Measurements from ENCODE around the gene MAP7. TPM values are rescaled to one million over a fixed set of nuclear protein-coding genes. Genes with fewer than 3 reads are reported as not detected.
"Not testable (repeated sequence)": the region's sequence is repeated elsewhere in the genome, so short reads cannot be mapped to it uniquely, and the experiment has no call there.

The MAP7 gene
- 3.9 TPM for total RNA-seq
- long read RNA-seq, full-length matches to known transcripts, result 2 of 7 reads
- long read RNA-seq, partial matches to known transcripts, result 4 of 7 reads
- long read RNA-seq, other reads (novel, unspliced or antisense), result 1 of 7 reads

DNA sequence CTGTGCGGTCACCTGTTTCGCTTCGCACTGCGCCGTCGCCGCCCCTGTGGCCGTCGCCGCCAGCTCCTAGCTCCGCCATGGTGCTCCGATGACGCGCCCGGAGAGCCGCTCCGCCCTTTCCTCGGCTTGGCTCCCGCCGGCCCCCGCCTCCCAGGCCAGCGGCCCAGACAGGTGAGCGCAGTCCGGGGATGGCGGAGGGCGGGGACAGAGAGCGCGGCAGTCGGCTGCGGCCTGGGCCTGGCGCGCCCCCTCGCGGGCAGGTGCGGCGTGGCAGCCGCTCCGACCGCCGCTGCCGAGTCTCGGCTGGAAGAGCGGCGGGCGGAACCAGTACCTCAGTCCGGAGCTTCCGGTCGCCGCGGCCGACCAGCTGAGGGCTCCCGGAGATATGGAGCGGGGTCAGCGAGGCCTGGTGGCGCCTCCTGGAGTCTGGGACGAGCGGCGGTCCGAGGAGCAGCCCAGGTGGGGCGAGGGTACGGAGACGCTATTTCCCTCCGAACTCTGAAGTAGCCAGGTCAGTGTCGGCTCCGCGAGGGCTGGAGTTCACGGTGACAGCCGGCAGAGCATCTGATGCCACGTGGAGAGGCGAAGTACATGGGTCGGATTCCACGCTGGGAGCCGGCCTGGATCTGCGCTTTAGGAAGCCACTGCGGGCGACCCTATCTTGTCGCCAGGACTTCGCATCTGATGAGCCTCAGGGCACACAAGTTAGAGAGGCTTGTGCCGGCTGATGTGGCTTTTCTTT, at the start of gene MAP7:
MAP7 (minus strand) TSS at position 93 of the 742 bp plus-strand sequence; CDS start at position 79, 14 bp downstream.
- ATAC-seq (peak; percentile 91), DNase-seq (peak; percentile 73)
- intact Hi-C loops (cut with micrococcal nuclease), result no loop called here

GRCh38 chr6:136599329-136600011, 49.2 kb upstream of the MAP7 start:
- intact Hi-C loops (cut with micrococcal nuclease), result no loop called here
- no peak for DNase-seq
- ATAC-seq, result peak; percentile 81

- intact Hi-C loops (cut with micrococcal nuclease), result no loop called here
- no peak for DNase-seq
- ATAC-seq, result no peak
Measured at GRCh38 chr6:136598048-136598447, 47.8 kb upstream of the MAP7 start.

DNA sequence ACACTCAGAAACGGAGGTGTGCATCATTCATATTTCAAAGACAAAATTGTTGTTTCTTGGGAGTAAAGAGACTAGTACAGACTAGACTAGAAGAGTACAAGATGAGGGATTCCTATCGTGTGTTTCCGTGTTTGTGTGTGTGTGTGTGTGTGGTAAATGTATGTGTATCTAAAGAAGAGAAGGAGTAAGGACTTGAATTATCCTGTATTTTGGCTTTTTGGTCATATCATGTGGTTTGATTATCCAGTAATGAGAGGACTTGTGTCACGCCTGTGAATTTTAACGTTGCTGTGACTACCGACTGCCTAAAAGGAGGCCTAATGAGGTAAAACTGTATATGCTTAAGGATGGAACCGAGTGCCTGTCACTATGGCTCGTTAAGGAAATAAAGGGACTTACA, 44.4 kb upstream of the MAP7 start:
- no peak for ATAC-seq
- DNase-seq, result no peak
- intact Hi-C loops (cut with micrococcal nuclease), result no loop called here

- no peak for DNase-seq
- intact Hi-C loops (cut with micrococcal nuclease), result no loop called here
- ATAC-seq, result peak; percentile 40
Measured at GRCh38 chr6:136593748-136594490, 43.7 kb upstream of the MAP7 start.

- no peak for ATAC-seq
- intact Hi-C loops (cut with micrococcal nuclease), result no loop called here
- DNase-seq, result no peak
Measured at GRCh38 chr6:136592930-136593673, 42.9 kb upstream of the MAP7 start.

GRCh38 chr6:136591617-136592016, 41.4 kb upstream of the MAP7 start:
- no peak for ATAC-seq
- intact Hi-C loops (cut with micrococcal nuclease), result no loop called here
- DNase-seq, result no peak

- DNase-seq; ATAC-seq; intact Hi-C loops (cut with micrococcal nuclease): not testable (repeated sequence)
Measured at GRCh38 chr6:136590846-136591245, 40.6 kb upstream of the MAP7 start.

GRCh38 chr6:136587527-136587926, 37.3 kb upstream of the MAP7 start:
- intact Hi-C loops (cut with micrococcal nuclease), result no loop called here

DNA sequence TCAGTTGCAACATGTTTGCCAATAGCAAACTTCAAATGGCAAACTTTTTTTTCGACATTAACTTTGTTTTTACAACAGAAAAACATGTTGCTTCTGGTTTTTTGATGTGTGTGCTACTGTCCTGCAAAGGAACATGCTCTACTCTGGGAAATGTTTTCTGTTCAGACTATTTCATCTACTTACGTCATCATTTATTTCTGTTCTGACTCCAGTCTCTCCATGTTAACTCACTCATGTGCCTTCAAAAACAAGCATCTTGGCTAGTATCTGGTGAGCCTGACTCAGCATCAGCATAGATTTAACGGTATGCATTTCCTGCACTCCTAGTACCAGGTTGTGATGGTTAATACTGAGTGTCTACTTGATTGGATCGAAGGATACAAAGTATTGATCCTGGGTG, 36.1 kb upstream of the MAP7 start:
- ATAC-seq, result peak; percentile 86
- intact Hi-C loops (cut with micrococcal nuclease), result no loop called here
- no peak for DNase-seq

More at GRCh38 chr6:136587527-136587926, 37.3 kb upstream of the MAP7 start:
- DNase-seq, result no peak
- no peak for ATAC-seq

DNA sequence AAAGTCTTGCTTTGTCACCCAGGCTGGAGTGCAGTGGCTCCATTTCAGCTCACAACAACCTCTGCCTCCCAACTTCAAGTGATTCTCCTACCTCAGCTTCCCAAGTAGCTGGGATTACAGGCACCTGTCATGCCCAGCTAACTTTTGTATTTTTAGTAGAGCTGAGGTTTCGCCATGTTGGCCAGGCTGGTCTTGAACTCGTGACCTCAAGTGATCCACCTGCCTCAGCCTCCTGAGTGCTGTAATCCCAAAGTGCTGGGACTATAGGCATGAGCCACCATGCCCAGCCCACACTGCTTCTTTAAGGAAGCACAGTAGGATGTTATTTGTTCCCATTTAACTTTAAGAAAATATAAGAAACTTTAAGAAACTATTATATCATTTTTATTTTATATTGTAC, 35.3 kb upstream of the MAP7 start:
- ATAC-seq; DNase-seq; intact Hi-C loops (cut with micrococcal nuclease): not testable (repeated sequence)

DNA sequence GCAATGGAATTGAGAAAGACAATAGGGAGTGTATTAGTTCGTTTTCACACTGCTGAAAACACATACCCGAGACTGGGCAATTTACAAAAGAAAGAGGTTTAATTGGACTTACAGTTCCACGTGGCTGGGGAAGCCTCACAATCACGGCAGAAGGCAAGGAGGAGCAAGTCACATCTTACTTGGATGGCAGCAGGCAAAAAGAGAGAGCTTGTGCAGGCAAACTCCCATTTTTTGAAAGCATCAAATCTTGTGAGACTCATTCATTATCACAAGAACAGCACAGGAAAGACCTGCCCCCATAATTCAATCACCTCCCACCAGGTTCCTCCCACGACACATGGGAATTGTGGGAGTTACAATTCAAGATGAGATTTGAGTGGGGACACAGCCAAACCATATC, 34.1 kb upstream of the MAP7 start:
- DNase-seq; intact Hi-C loops (cut with micrococcal nuclease); ATAC-seq: not testable (repeated sequence)

DNA sequence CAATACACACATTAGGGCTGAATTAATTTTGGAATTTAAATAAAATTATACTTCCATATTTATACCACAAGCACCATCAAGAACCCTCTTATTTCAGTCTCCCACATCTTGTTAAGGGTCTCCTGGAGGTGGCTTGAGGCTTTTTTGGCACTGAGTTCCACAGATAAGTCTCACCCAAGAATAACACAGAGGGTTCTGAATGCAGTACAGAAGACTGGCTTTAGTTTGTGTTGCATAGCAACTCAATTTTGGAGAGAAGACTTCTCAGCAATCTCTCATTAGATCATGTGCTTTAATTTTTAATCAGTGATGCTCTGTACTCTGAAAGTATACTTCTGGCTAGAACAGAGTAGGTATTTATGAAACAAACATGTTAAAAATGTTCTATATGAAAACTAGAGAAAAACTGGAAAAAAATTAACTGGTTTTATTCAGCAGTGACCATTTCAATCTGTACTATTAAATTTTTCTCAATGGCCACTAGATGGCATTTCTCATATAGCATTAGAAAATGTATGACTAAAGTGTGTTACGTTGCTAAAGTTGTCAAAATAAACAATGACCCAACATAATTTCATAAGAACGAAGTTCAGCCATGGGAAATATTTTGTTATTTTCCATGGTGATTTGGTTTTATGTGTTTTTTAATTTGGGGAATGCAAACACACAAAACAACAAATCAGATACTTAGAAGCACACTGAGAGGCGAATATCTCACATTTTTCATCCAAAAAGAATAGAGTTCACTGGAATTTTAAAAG, 32.7 kb upstream of the MAP7 start:
- no peak for DNase-seq
- peak; percentile 34 for ATAC-seq
- intact Hi-C loops (cut with micrococcal nuclease), result no loop called here

DNA sequence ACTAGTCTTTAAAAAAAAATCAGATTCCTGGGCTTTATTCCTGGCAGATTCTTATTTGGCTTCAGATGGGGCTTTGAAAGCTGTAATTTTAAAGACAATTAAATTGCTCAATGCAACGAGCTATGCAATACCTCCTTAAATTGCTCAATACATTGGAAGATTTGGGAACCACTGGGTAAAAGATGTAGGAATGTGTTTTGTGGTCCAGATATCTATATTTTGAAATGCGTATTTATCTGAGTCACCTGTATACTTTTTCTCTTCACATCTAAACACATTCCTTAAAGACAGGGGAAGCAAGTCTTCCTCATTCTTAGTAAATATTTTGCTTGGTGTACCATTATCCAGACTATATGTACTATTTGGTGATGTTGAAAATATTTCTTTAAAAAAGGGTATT, 29.6 kb upstream of the MAP7 start:
- DNase-seq (no peak), ATAC-seq (no peak)
- intact Hi-C loops (cut with micrococcal nuclease), result no loop called here

DNA sequence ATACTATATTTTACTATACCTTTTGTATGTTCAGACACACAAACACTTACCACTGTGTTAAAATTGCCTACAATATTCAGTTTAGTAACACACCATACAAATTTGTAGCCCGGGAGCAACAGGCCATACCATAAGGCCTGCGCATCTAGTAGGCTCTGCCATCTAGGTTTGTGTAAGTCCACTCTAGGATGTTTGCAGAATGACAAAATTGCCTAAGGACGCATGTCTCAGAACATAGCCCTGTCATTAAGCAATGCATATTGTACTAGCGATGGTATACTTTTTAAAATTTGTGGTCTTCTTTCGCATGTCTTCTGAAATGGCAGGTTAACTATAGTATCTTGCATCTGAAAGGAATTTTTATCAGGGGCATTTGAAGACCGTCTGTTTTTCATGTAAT, 26.6 kb upstream of the MAP7 start:
- intact Hi-C loops (cut with micrococcal nuclease), result no loop called here
- DNase-seq, result no peak
- no peak for ATAC-seq

GRCh38 chr6:136571496-136571895, 21.3 kb upstream of the MAP7 start:
- DNase-seq (no peak), ATAC-seq (no peak)
- intact Hi-C loops (cut with micrococcal nuclease), result no loop called here

DNA sequence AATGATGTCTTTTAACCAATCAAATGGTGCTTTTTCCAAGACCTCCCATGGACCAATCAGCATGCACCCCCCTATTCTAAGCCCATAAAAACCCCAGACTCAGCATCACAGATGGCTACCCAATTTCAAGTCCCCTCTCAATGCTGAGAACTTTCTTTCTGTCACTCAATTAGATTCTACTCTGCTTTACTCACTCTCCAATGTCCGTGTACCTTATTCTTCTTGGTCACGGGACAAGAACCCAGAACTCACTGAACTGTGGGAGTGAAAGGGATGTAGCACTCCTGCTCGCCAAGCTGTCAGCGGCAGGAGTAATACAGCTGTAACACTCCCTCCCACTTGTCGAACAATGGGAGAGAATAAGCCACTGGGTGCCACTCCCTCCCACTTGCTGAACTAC, 20.8 kb upstream of the MAP7 start:
- intact Hi-C loops (cut with micrococcal nuclease), result no loop called here
- no peak for DNase-seq
- no peak for ATAC-seq

DNA sequence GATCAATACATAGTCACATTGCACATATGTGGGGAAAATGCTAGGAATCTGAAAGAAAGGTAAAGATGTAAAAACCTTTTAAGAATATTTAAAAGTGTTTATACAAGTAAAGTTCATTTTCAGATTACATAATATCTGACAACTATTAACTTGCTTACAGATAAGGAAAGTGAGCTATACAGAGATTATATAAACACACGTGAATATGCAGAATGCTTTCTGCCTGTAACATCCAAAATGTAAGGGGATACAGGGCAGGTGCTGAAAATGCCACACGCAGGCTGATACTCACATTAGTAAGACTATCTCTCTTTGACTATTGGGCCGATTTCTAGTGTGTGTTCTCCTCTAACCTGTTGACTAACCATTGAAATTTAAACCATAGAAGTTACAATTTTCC, 17.9 kb upstream of the MAP7 start:
- DNase-seq (no peak), ATAC-seq (no peak)
- intact Hi-C loops (cut with micrococcal nuclease), result no loop called here

DNA sequence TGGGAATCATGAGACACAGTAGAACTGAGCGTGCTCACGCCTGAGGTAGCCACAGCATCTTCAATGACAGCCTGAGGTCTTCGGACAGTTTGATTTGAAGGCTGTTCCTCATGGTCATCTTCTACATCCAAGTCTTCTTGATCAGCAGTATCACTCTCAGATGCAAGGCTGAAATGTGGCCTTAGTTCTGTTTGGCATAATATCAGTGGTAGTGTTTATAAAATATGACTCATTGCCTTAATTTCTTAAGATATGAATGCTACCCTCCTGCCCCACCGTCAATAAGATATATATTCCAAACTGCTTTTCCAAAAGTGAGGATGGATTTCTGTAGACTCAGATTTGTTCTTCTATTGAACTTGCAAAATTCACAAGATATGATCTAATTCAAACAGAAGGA, 17.5 kb upstream of the MAP7 start:
- intact Hi-C loops (cut with micrococcal nuclease), result no loop called here
- DNase-seq, result no peak
- no peak for ATAC-seq
